Hepatocyte (in vitro differentiated cells): ENCODE results near the gene UGP2.

Source experiments
- CTCF ChIP-seq: fragments of 200-600 bp; sonication (generic); IDR thresholded peaks from 2 replicates; pipeline ENCODE4 v1.5.1; 2016; ENCODE audit warnings: antibody characterized with exemption, mild to moderate bottlenecking; ENCODE audit not compliant: poor library complexity
- EZH2 ChIP-seq: fragments of 200-600 bp; sonication (generic); IDR thresholded peaks from 2 replicates; pipeline ENCODE4 v1.6.1; 2016; ENCODE audit warnings: antibody characterized with exemption, mild to moderate bottlenecking, borderline replicate concordance

- TF ChIP-seq CTCF (no peak), EZH2 (no peak)
These were observed 44.7 kb downstream of the UGP2 start for GRCh38 chr2:63886445-63886844.
